ENCODE results near the gene CTNNB1. TPM values are rescaled to one million over a fixed set of nuclear protein-coding genes. Genes with fewer than 3 reads are reported as not detected.

Gene CTNNB1
- total and polyA plus RNA-seq, 2 donors, result 230 to 664 TPM

DNA sequence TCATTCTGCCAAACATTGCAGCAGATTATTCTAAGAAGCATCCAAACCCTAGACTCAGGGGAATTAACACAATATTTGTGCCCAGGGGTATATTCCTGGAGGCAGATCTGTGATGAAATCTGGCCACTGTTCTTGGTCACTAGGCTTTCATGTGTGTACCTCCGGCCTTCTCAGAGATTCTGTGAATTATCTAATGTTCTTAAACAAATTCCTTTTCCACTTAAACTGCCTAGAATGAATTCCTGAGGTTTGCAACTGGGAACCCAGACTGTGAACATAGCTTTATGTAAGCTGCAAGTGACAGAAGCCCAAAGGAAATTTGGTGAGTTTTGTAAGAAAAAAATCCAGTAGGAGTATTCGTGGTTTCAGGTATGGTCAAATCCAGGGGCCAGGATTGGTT lies 20.7 kb upstream of the CTNNB1 start:
- no peak overlapping the region for H3K27ac ChIP-seq (ENCODE audit: low read depth)
- DNase-seq (ENCODE audit: extremely low spot score), result no peak
- H3K4me3 ChIP-seq (ENCODE audit: low read depth, low read length), result no peak overlapping the region
- H3K4me1 ChIP-seq (ENCODE audit: insufficient read depth), result no peaks in the 10 kb centered on the region
- WGBS, result 91% methylated on average over 2 of the region's 2 CpGs
- no peaks in the 10 kb centered on the region for H3K36me3 ChIP-seq (ENCODE audit: insufficient read depth)

DNA sequence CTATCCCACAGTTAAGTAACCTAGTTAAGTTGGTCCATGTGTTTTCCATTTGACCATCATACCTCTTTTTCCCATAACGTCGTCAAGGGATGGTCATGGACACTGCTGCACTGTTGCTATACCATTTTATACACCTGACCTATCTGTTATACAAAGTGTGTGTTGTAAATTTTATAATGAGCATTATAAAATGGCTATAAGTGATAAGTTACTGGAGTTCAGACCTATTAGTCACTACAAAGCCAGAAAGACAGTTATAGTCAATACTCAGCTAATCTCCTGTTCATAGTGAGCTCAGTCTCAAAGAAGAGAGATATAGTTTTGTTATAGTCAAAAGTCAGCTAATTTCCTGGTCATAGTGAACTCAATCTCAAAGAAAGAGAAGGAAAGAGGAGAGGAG lies 18.9 kb upstream of the CTNNB1 start:
- Histone ChIP-seq H3K36me3 (ENCODE audit: insufficient read depth) (no peaks in the 10 kb centered on the region), H3K27ac (ENCODE audit: low read depth) (no peak overlapping the region), H3K4me1 (ENCODE audit: insufficient read depth) (no peaks in the 10 kb centered on the region), H3K4me3 (ENCODE audit: low read depth, low read length) (no peak overlapping the region)
- DNase-seq (ENCODE audit: extremely low spot score), result no peak
- WGBS, result 92% methylated on average over 2 of the region's 2 CpGs

DNA sequence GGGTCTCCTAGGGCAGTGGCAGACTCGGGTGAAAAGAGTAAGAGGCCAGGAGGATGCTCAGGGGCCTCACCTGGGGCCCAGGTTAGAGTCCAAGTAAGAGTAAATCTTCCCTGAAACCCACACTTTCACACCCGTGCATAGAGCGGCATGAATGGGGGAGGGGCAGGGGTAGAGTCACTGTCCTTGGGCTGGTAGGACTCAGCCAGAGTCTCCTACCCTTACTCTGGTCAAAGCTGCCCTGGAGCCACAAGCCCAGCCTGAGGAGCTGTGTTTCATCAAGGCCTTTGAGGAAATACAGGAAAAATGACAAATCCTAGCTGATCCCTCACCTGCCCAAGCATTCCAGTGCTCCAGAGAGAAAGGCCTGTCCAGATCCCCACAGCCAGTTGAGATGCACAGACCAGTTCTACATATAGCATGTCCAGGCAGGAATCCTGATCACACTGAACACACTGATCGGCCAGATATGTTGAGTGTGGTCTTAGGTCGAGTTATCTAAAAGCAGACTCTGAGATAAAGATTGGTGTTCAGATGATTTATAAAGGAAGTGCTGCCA lies 16.7 kb upstream of the CTNNB1 start:
- 81% methylated on average over 5 of the region's 5 CpGs for WGBS
- H3K27ac ChIP-seq (ENCODE audit: low read depth), result no peak overlapping the region
- no peaks in the 10 kb centered on the region for H3K4me1 ChIP-seq (ENCODE audit: insufficient read depth)
- no peaks in the 10 kb centered on the region for H3K36me3 ChIP-seq (ENCODE audit: insufficient read depth)
- H3K4me3 ChIP-seq (ENCODE audit: low read depth, low read length), result no peak overlapping the region
- DNase-seq (ENCODE audit: extremely low spot score), result no peak

DNA sequence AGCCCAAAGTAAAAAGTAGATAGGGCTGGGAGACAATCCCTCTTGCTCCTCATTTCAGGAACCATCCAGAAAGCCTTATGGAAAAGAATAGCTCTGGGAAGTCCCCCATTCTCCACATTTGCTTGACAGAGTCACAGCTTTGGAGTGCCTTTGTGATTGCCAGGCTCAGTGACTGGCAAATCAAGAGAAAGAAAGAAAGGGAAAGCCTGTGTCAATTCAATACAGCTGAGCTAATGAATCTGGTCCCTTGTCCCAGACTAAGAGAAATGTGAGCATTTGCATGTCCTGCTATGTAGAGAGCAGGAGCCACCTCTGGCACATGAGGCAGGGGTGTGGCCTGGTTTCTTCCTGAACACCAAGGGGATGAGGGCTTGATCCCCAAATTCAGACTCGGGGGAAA lies 14.9 kb upstream of the CTNNB1 start:
- H3K36me3 ChIP-seq (ENCODE audit: insufficient read depth), result no peaks in the 10 kb centered on the region
- 63% methylated on average over 1 of the region's 1 CpG for WGBS
- no peak overlapping the region for H3K27ac ChIP-seq (ENCODE audit: low read depth)
- no peaks in the 10 kb centered on the region for H3K4me1 ChIP-seq (ENCODE audit: insufficient read depth)
- no peak for DNase-seq (ENCODE audit: extremely low spot score)
- H3K4me3 ChIP-seq (ENCODE audit: low read depth, low read length), result no peak overlapping the region

DNA sequence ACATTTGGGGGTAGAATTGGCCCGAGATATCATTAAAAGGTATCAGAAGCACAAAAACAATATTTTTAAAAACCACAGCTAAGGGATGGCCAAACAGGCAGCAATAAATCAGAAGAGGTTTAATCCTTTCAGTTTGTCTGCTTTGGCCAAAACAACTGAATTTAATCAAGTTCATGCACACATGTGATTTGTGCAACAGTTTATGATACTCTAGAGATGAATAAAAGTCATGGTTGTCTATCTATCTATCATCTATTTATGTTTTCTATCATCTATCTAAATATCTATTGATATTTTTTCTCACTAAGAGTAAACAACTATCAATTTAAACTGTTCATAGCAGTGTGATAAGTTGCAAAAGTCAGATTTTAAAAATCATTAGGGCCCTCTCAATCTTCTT lies 13.0 kb upstream of the CTNNB1 start:
- 69% methylated on average over 1 of the region's 1 CpG for WGBS
- no peak for DNase-seq (ENCODE audit: extremely low spot score)
- H3K27ac ChIP-seq (ENCODE audit: low read depth), result no peak overlapping the region
- H3K4me1 ChIP-seq (ENCODE audit: insufficient read depth), result no peaks in the 10 kb centered on the region
- no peak overlapping the region for H3K4me3 ChIP-seq (ENCODE audit: low read depth, low read length)
- no peaks in the 10 kb centered on the region for H3K36me3 ChIP-seq (ENCODE audit: insufficient read depth)

DNA sequence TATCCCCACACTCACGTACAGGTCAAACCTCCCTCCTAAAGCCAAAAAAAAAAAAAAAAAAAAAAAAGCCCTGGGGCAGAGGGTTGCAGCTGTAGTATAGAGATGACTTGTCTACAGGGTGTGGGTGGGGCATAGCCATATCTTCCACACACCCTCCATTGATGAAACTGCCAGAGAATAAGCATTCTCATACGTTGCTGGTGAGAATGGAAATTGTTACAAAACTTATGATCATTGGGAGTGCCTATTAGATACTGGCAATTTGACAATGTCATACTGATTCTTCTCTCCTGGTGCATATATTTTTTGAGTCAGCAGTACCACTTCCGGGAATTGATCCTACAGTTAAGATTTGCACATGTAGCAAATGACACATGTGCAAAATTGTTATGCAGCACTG lies 11.0 kb upstream of the CTNNB1 start:
- H3K36me3 ChIP-seq (ENCODE audit: insufficient read depth), result no peaks in the 10 kb centered on the region
- H3K4me3 ChIP-seq (ENCODE audit: low read depth, low read length), result no peak overlapping the region
- WGBS, result 78% methylated on average over 3 of the region's 3 CpGs
- no peak overlapping the region for H3K27ac ChIP-seq (ENCODE audit: low read depth)
- no peaks in the 10 kb centered on the region for H3K4me1 ChIP-seq (ENCODE audit: insufficient read depth)
- no peak for DNase-seq (ENCODE audit: extremely low spot score)

DNA sequence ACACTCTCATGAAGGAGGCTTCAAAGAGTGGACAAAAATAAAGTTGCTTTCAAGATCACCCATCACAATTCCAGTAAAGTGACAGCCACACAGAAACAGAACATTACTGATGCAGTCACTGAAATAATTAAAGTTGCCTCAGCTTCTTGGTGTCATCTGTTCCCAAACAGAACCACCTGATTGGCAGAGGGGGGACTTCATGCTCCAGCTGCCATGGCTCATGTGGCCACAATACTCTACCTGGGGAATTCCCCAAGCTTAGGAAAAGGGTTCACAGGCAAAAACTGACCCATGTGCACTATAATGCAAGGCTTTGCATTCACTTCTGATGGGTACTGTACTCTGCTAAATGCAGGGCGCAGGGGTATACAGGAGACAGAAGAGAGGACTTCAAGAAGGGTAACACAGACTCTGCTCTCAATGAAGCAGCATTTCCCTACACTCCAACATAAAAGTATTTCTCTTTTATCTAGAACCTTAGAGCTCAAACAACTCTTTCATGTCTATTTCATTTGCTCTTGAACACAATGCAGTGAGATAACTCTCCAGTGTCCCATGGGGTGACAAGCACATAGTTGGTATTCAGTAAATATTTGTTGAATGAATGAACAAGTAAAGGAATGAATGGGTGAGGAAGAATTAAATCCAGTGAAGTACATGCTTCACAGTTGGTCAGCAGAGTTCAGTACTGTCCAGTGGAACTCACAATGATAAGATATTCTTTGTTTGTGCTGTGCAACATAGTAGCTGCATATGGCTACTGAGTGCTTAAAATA lies 8.6 kb upstream of the CTNNB1 start:
- no peaks in the 10 kb centered on the region for H3K4me1 ChIP-seq (ENCODE audit: insufficient read depth)
- WGBS, result 96% methylated on average over 1 of the region's 1 CpG

DNA sequence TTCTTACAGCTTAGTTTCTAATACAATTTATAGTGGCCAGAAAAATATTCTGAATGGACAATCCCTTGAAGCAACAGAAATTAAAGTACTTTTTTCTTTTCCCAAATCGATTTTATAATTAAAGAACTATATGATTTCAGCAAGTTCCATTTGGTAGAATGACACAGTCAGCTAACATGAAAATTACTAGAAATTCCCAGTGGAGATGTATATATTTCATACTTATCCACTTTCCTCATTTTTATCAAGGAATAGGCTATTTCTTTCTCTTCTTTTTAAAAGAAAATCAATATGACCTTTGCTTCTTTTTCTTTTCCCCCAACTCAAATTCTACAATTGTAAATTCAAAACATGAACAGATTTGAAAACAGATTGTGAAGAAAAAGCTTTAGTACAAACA lies 6.4 kb upstream of the CTNNB1 start:
- Histone ChIP-seq H3K4me3 (ENCODE audit: low read depth, low read length) (no peak overlapping the region), H3K27ac (ENCODE audit: low read depth) (no peak overlapping the region), H3K4me1 (ENCODE audit: insufficient read depth) (no peaks in the 10 kb centered on the region), H3K36me3 (ENCODE audit: insufficient read depth) (no peaks in the 10 kb centered on the region)
- WGBS, result 96% methylated on average over 1 of the region's 1 CpG
- DNase-seq (ENCODE audit: extremely low spot score), result no peak

More for the DNA sequence above, 8.6 kb upstream of the CTNNB1 start:
- Histone ChIP-seq H3K4me3 (ENCODE audit: low read depth, low read length) (no peak overlapping the region), H3K36me3 (ENCODE audit: insufficient read depth) (no peaks in the 10 kb centered on the region), H3K27ac (ENCODE audit: low read depth) (no peak overlapping the region)
- DNase-seq (ENCODE audit: extremely low spot score), result no peak

DNA sequence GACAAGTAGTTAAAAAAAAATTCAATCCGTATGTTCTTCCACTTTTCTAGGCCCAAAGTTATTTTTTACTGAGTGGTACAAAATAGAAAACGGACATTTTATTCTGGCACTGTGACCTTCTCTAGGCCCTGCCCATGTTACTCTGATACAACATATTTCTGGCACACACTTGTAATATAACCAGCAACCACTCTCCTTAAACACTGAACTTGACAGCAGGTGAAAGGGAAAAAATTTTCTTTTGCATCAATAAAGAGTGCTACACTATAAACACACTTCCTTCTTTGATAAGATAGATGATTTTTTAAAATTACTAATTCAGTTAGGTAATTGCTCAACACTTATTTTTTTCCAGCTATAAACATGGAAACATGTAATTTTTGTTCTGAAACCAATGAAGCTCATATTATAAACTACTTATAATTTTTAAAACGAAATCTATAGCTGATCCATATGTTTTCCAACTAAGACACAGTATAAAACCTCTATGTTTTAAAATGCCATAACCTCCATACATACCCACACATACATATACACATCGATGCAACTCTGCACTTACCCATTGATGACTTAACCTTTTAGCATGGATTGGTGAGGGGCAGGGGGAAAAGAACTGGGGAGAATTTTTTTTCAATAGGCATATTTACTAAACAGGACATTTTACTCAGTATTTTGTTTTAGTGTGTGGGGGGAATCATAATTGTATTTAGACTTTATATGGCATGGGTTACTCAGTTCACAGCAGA lies 5.3 kb upstream of the CTNNB1 start:
- 86% methylated on average over 4 of the region's 4 CpGs for WGBS
- no peak overlapping the region for H3K27ac ChIP-seq (ENCODE audit: low read depth)
- no peak overlapping the region for H3K4me3 ChIP-seq (ENCODE audit: low read depth, low read length)
- H3K36me3 ChIP-seq (ENCODE audit: insufficient read depth), result no peaks in the 10 kb centered on the region
- no peaks in the 10 kb centered on the region for H3K4me1 ChIP-seq (ENCODE audit: insufficient read depth)
- DNase-seq (ENCODE audit: extremely low spot score), result no peak

DNA sequence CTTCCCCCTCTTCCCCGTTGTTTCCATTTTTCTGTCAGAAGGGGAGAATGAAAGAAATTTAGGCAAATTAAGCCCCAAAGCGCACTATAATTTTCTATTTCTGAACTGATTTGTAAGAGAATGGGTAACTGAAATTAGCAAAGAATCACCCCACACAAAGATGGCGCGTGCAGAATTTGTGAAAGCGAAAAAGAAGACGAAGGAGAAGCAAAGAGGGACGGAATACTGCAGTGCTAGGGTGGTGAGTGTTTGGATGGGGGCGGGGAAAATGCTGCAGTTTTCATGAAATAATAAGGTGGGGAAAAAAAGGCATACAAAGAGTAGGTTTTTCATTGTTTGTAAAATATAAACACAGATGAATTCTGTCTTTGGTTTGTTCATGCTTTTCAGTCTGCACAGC lies 4.6 kb upstream of the CTNNB1 start:
- no peak for DNase-seq (ENCODE audit: extremely low spot score)
- no peaks in the 10 kb centered on the region for H3K36me3 ChIP-seq (ENCODE audit: insufficient read depth)
- H3K4me1 ChIP-seq (ENCODE audit: insufficient read depth), result no peaks in the 10 kb centered on the region
- no peak overlapping the region for H3K27ac ChIP-seq (ENCODE audit: low read depth)
- no peak overlapping the region for H3K4me3 ChIP-seq (ENCODE audit: low read depth, low read length)
- 95% methylated on average over 8 of the region's 8 CpGs for WGBS

DNA sequence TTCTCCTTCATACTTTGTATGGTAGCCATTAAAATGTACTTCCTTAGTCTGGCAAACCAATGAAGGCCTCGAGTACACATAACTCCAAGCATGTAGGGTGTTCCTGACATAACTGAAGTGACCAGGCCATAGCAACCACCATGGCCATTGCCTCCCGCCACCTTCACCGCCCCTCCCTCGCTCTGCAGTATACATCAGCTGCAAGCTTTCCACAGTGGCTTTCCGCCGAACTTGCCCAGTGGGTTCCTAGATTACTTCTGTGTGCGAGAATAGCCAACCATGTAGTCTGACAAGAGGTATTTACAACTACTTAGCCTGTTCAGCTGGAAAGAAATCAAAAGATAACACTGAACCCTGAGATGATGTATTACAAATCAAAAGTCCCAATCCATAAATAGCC lies 3.4 kb upstream of the CTNNB1 start:
- Histone ChIP-seq H3K4me3 (ENCODE audit: low read depth, low read length) (no peak overlapping the region), H3K27ac (ENCODE audit: low read depth) (no peak overlapping the region), H3K36me3 (ENCODE audit: insufficient read depth) (no peaks in the 10 kb centered on the region), H3K4me1 (ENCODE audit: insufficient read depth) (no peaks in the 10 kb centered on the region)
- 80% methylated on average over 7 of the region's 7 CpGs for WGBS
- DNase-seq (ENCODE audit: extremely low spot score), result no peak

DNA sequence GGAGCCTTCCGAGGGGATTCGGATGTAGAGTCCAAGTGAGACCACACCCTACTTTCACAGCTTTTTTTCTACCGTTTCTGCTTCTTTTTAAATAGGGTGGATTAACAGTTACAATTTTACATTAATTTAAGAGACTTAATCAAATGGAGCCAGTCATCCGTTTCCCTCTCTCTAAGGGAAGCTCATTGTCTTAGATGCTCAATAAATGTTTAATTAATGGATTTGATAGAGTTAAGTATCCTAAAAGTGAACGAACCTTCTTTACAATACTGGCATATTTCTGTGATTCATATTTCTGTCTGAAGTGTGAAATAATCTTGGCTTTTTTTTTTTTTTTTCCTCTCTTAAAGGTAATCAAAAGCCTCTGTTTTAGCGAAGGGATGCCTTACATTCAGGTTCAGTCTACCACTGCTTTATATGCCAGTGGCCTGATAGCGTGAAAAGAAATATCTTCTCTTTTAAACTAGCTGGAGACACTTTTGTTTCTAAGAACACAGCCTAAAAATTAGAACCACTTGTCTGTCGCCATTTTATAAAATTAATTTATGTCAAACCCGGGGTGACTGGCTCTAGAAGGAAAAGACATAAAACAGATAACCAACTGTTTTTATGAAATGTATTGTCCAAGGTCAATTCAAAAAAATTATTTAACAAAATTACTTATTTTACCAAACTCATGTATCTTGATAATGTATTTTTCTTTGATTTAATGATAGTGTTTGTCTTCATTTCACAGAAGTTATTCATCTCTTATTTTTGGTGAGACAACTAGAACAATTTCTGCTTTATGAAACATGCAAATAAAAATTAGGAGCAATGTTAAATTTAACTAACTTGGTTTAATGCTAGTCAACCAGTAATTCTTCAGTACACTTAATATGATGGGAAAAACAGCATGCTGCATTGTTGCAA lies 2.5 kb upstream of the CTNNB1 start:
- no peak overlapping the region for H3K4me3 ChIP-seq (ENCODE audit: low read depth, low read length)
- no peaks in the 10 kb centered on the region for H3K36me3 ChIP-seq (ENCODE audit: insufficient read depth)
- whole genome bisulfite sequencing, result 93% methylated on average over 9 of the region's 9 CpGs
- no peak for DNase-seq (ENCODE audit: extremely low spot score)
- no peak overlapping the region for H3K27ac ChIP-seq (ENCODE audit: low read depth)
- H3K4me1 ChIP-seq (ENCODE audit: insufficient read depth), result no peaks in the 10 kb centered on the region

DNA sequence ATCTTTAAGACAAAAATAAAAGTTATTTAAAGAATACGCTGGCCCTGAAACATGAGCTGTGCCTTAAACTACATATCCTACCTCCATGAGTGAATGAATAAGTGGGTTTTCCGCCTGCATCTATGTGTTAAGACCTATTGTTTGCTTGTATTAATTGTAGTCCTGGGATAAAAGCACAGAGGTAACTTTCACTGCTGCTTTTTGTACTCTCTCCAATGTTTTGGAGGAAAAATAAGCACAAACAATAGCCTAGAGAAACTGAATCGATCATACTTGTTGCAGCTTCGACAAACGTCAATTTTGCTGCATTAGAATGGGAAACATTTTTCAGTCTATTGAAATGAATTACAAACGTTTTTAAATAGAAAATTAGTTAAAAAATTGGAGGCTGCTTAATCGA lies 1.3 kb upstream of the CTNNB1 start:
- H3K4me1 ChIP-seq (ENCODE audit: insufficient read depth), result no peaks in the 10 kb centered on the region
- H3K4me3 ChIP-seq (ENCODE audit: low read depth, low read length), result no peak overlapping the region
- WGBS, result 89% methylated on average over 7 of the region's 7 CpGs
- H3K27ac ChIP-seq (ENCODE audit: low read depth), result no peak overlapping the region
- DNase-seq (ENCODE audit: extremely low spot score), result no peak
- H3K36me3 ChIP-seq (ENCODE audit: insufficient read depth), result no peaks in the 10 kb centered on the region

All from urinary bladder (tissue), 4 donors.